ENCODE data around the gene HENMT1.

HENMT1 gene

GRCh38 chr1:108609483-108610049 is 51.3 kb downstream of the HENMT1 start:
- Histone ChIP-seq H3K36me3 (ENCODE audit: control insufficient read depth, insufficient read depth, low read length) (peaks cover 7% of the 10 kb centered on the region), H3K4me3 (ENCODE audit: insufficient read depth, low read depth, low read length, poor library complexity, severe bottlenecking) (no peak overlapping the region), H3K9me3 (ENCODE audit: control insufficient read depth, low read length) (no peaks in the 10 kb centered on the region), H3K27me3 (replicated peaks; ENCODE audit: control insufficient read depth, insufficient read depth, low read length, poor library complexity, severe bottlenecking) (no peaks in the 10 kb centered on the region), H3K4me1 (ENCODE audit: control insufficient read depth, insufficient read depth, low read length, poor library complexity, severe bottlenecking) (no peaks in the 10 kb centered on the region), H3K27ac (ENCODE audit: insufficient read depth, low read length, poor library complexity, severe bottlenecking) (no peak overlapping the region)
- no peak for DNase-seq

GRCh38 chr1:108606478-108606877 is 54.4 kb downstream of the HENMT1 start:
- no peaks in the 10 kb centered on the region for H3K27me3 ChIP-seq (replicated peaks; ENCODE audit: control insufficient read depth, insufficient read depth, low read length, poor library complexity, severe bottlenecking)
- DNase-seq: no peak
- no peak overlapping the region for H3K27ac ChIP-seq (ENCODE audit: insufficient read depth, low read length, poor library complexity, severe bottlenecking)
- H3K4me1 ChIP-seq (ENCODE audit: control insufficient read depth, insufficient read depth, low read length, poor library complexity, severe bottlenecking): no peaks in the 10 kb centered on the region
- no peaks in the 10 kb centered on the region for H3K36me3 ChIP-seq (ENCODE audit: control insufficient read depth, insufficient read depth, low read length)
- no peak overlapping the region for H3K4me3 ChIP-seq (ENCODE audit: insufficient read depth, low read depth, low read length, poor library complexity, severe bottlenecking)
- H3K9me3 ChIP-seq (ENCODE audit: control insufficient read depth, low read length): no peaks in the 10 kb centered on the region

GRCh38 chr1:108605633-108606032 is 55.3 kb downstream of the HENMT1 start:
- Histone ChIP-seq H3K36me3 (ENCODE audit: control insufficient read depth, insufficient read depth, low read length) (peaks cover under 1% of the 10 kb centered on the region), H3K27me3 (replicated peaks; ENCODE audit: control insufficient read depth, insufficient read depth, low read length, poor library complexity, severe bottlenecking) (no peaks in the 10 kb centered on the region), H3K4me1 (ENCODE audit: control insufficient read depth, insufficient read depth, low read length, poor library complexity, severe bottlenecking) (no peaks in the 10 kb centered on the region), H3K9me3 (ENCODE audit: control insufficient read depth, low read length) (no peaks in the 10 kb centered on the region), H3K27ac (ENCODE audit: insufficient read depth, low read length, poor library complexity, severe bottlenecking) (no peak overlapping the region), H3K4me3 (ENCODE audit: insufficient read depth, low read depth, low read length, poor library complexity, severe bottlenecking) (no peak overlapping the region)
- DNase-seq: no peak

- Histone ChIP-seq H3K9me3 (ENCODE audit: control insufficient read depth, low read length) (no peaks in the 10 kb centered on the region), H3K27me3 (replicated peaks; ENCODE audit: control insufficient read depth, insufficient read depth, low read length, poor library complexity, severe bottlenecking) (no peaks in the 10 kb centered on the region), H3K36me3 (ENCODE audit: control insufficient read depth, insufficient read depth, low read length) (peaks cover 6% of the 10 kb centered on the region), H3K4me3 (ENCODE audit: insufficient read depth, low read depth, low read length, poor library complexity, severe bottlenecking) (no peak overlapping the region), H3K4me1 (ENCODE audit: control insufficient read depth, insufficient read depth, low read length, poor library complexity, severe bottlenecking) (no peaks in the 10 kb centered on the region), H3K27ac (ENCODE audit: insufficient read depth, low read length, poor library complexity, severe bottlenecking) (no peak overlapping the region)
- DNase-seq: no peak
These were observed 59.0 kb downstream of the HENMT1 start for GRCh38 chr1:108601708-108602410.

GRCh38 chr1:108600504-108600903 is 60.4 kb downstream of the HENMT1 start:
- Histone ChIP-seq H3K27ac (ENCODE audit: insufficient read depth, low read length, poor library complexity, severe bottlenecking) (no peak overlapping the region), H3K4me1 (ENCODE audit: control insufficient read depth, insufficient read depth, low read length, poor library complexity, severe bottlenecking) (no peaks in the 10 kb centered on the region), H3K36me3 (ENCODE audit: control insufficient read depth, insufficient read depth, low read length) (peaks cover 6% of the 10 kb centered on the region), H3K4me3 (ENCODE audit: insufficient read depth, low read depth, low read length, poor library complexity, severe bottlenecking) (no peak overlapping the region), H3K9me3 (ENCODE audit: control insufficient read depth, low read length) (no peaks in the 10 kb centered on the region), H3K27me3 (replicated peaks; ENCODE audit: control insufficient read depth, insufficient read depth, low read length, poor library complexity, severe bottlenecking) (no peaks in the 10 kb centered on the region)
- no peak for DNase-seq

GRCh38 chr1:108598340-108598739 is 62.6 kb downstream of the HENMT1 start:
- no peaks in the 10 kb centered on the region for H3K27me3 ChIP-seq (replicated peaks; ENCODE audit: control insufficient read depth, insufficient read depth, low read length, poor library complexity, severe bottlenecking)
- H3K4me3 ChIP-seq (ENCODE audit: insufficient read depth, low read depth, low read length, poor library complexity, severe bottlenecking): no peak overlapping the region
- H3K4me1 ChIP-seq (ENCODE audit: control insufficient read depth, insufficient read depth, low read length, poor library complexity, severe bottlenecking): no peaks in the 10 kb centered on the region
- no peak overlapping the region for H3K27ac ChIP-seq (ENCODE audit: insufficient read depth, low read length, poor library complexity, severe bottlenecking)
- no peak for DNase-seq
- no peaks in the 10 kb centered on the region for H3K9me3 ChIP-seq (ENCODE audit: control insufficient read depth, low read length)
- peaks cover 6% of the 10 kb centered on the region for H3K36me3 ChIP-seq (ENCODE audit: control insufficient read depth, insufficient read depth, low read length)

All from effector memory CD4-positive, alpha-beta T cell (primary cell).